Fibroblast of lung (primary cell): ENCODE results near the gene GABRR2. TPM values are rescaled to one million over a fixed set of nuclear protein-coding genes. Genes with fewer than 3 reads are reported as not detected.

ENCODE experiments used
- DNase-seq, 2 donors: peaks; one replicate each; pipeline versions ENCODE4 v3.0.0 to v3.0.0-alpha.2; 2010; ENCODE audit warnings: low read depth in 2 of 2
- H2AFZ ChIP-seq: 2 replicates; pipeline ENCODE4 v1.5.1; 2012; ENCODE audit warnings: low read length, control low read depth, inconsistent platforms
- H3K27ac ChIP-seq: 2 replicates; pipeline ENCODE4 v1.5.1; 2011; ENCODE audit warnings: low read length, control low read depth; ENCODE audit not compliant: insufficient read depth
- H3K27me3 ChIP-seq: 2 replicates; pipeline ENCODE4 v1.5.1; 2011; ENCODE audit warnings: mild to moderate bottlenecking, low read length; ENCODE audit not compliant: control insufficient read depth, insufficient read depth
- H3K36me3 ChIP-seq: 2 replicates; pipeline ENCODE4 v1.5.1; 2011; ENCODE audit warnings: low read length; ENCODE audit not compliant: control insufficient read depth, insufficient read depth
- H3K4me1 ChIP-seq: 2 replicates; pipeline ENCODE4 v1.5.1; 2011; ENCODE audit warnings: low read length; ENCODE audit not compliant: control insufficient read depth, insufficient read depth; ENCODE audit errors: extremely low read depth
- H3K4me2 ChIP-seq: 2 replicates; pipeline ENCODE4 v1.5.1; 2011; ENCODE audit warnings: low read length, control low read depth; ENCODE audit not compliant: insufficient read depth; ENCODE audit errors: extremely low read depth
- H3K4me3 ChIP-seq, 4 experiments: fragments of 200-600 bp in 1 of 4; sonication (generic) in 1 of 4; replicated peaks in 1 of 4; 2 replicates each; pipeline ENCODE4 v1.5.1; 2011 to 2016; ENCODE audit warnings: low read length in 4 of 4, low read depth in 3 of 4, mild to moderate bottlenecking in 3 of 4, control low read depth in 2 of 4, inconsistent platforms in 1 of 4, mixed read lengths in 1 of 4; ENCODE audit not compliant: insufficient read depth in 1 of 4; ENCODE audit errors: control extremely low read depth in 1 of 4
- H3K79me2 ChIP-seq: 2 replicates; pipeline ENCODE4 v1.5.1; 2012; ENCODE audit warnings: mild to moderate bottlenecking, low read length, inconsistent platforms; ENCODE audit not compliant: control insufficient read depth, insufficient read depth
- H3K9ac ChIP-seq: 2 replicates; pipeline ENCODE4 v1.5.1; 2011; ENCODE audit warnings: mild to moderate bottlenecking, low read length, control low read depth; ENCODE audit not compliant: insufficient read depth
- H3K9me3 ChIP-seq: 2 replicates; pipeline ENCODE4 v1.5.1; 2012; ENCODE audit warnings: low read depth, low read length; ENCODE audit not compliant: control insufficient read depth, insufficient read depth
- H4K20me1 ChIP-seq: 2 replicates; pipeline ENCODE4 v1.5.1; 2011; ENCODE audit warnings: low read length; ENCODE audit not compliant: control insufficient read depth, insufficient read depth; ENCODE audit errors: extremely low read depth
- CTCF ChIP-seq, 2 donors: IDR thresholded peaks in 1 of 2; conservative IDR thresholded peaks in 1 of 2; 1 replicate in 1 of 2; 2 replicates in 1 of 2; pipeline ENCODE4 v1.5.1; 2011 to 2012; ENCODE audit warnings: low read length in 2 of 2, control low read depth in 1 of 2, inconsistent platforms in 1 of 2, low read depth in 1 of 2, mild to moderate bottlenecking in 1 of 2
- EZH2 ChIP-seq: IDR thresholded peaks from 2 replicates; pipeline ENCODE4 v1.5.1; 2012; ENCODE audit warnings: low read length, control low read depth, mild to moderate bottlenecking; ENCODE audit errors: missing control alignments
- polyA plus RNA-seq, 2 donors: library from polyadenylated mRNA; depleted of rRNA in 1 of 2; stranded (reverse) in 1 of 2; unstranded in 1 of 2; fragments of >200 nt; gene quantifications; 2 replicates each; pipeline ENCODE4 v1.2.1, GENCODE V29; 2011 to 2012; ENCODE audit warnings: missing spikeins in 1 of 2
- total RNA-seq: library from RNA; depleted of rRNA; stranded (reverse); fragments of >200 nt; gene quantifications from 2 replicates; pipeline ENCODE4 v1.2.1, GENCODE V29; 2014

Gene GABRR2
- total and polyA plus RNA-seq, 2 donors (not counting 1 experiment from before 2014, with no cell fraction given), result 0.05 to 0.17 TPM

- H3K36me3 ChIP-seq, result no peaks in the 10 kb centered on the region
- H2AFZ ChIP-seq, result no peak overlapping the region
- H3K79me2 ChIP-seq, result no peaks in the 10 kb centered on the region
- no peaks in the 10 kb centered on the region for H3K27me3 ChIP-seq
- no peak overlapping the region for H3K4me3 ChIP-seq
- no peak for DNase-seq
- TF ChIP-seq CTCF (conservative IDR thresholded peaks at IDR 0.05 in 1 of 2, IDR thresholded peaks at IDR 0.05 in 1 of 2; ENCODE audit: low read depth in 1 of 2, low read length in 2 of 2), result no peak
- no peak for TF ChIP-seq EZH2
- H4K20me1 ChIP-seq, result no peaks in the 10 kb centered on the region
- no peak overlapping the region for H3K4me2 ChIP-seq
- H3K9ac ChIP-seq, result no peak overlapping the region
- no peaks in the 10 kb centered on the region for H3K9me3 ChIP-seq
- no peaks in the 10 kb centered on the region for H3K4me1 ChIP-seq
- H3K27ac ChIP-seq, result no peak overlapping the region
Measured at GRCh38 chr6:89251976-89252375, 63.1 kb downstream of the GABRR2 start.

GRCh38 chr6:89251170-89251569, 63.9 kb downstream of the GABRR2 start:
- Histone ChIP-seq H4K20me1 (no peaks in the 10 kb centered on the region), H3K36me3 (no peaks in the 10 kb centered on the region), H3K4me2 (no peak overlapping the region), H3K9me3 (no peaks in the 10 kb centered on the region), H3K4me1 (no peaks in the 10 kb centered on the region), H3K27me3 (no peaks in the 10 kb centered on the region), H2AFZ (no peak overlapping the region), H3K27ac (no peak overlapping the region), H3K9ac (no peak overlapping the region), H3K79me2 (no peaks in the 10 kb centered on the region), H3K4me3 (no peak overlapping the region)
- TF ChIP-seq CTCF (conservative IDR thresholded peaks at IDR 0.05 in 1 of 2, IDR thresholded peaks at IDR 0.05 in 1 of 2; ENCODE audit: low read depth in 1 of 2, low read length in 2 of 2), result no peak
- TF ChIP-seq EZH2, result no peak
- DNase-seq, result no peak

GRCh38 chr6:89250239-89250638, 64.9 kb downstream of the GABRR2 start:
- no peaks in the 10 kb centered on the region for H3K9me3 ChIP-seq
- no peak overlapping the region for H3K9ac ChIP-seq
- no peak overlapping the region for H3K4me2 ChIP-seq
- H3K79me2 ChIP-seq, result no peaks in the 10 kb centered on the region
- peaks cover 3% of the 10 kb centered on the region for H3K27me3 ChIP-seq
- TF ChIP-seq CTCF (conservative IDR thresholded peaks at IDR 0.05 in 1 of 2, IDR thresholded peaks at IDR 0.05 in 1 of 2; ENCODE audit: low read depth in 1 of 2, low read length in 2 of 2) (no peak), EZH2 (no peak)
- H2AFZ ChIP-seq, result no peak overlapping the region
- no peak overlapping the region for H3K27ac ChIP-seq
- H3K4me3 ChIP-seq, result no peak overlapping the region
- H3K36me3 ChIP-seq, result no peaks in the 10 kb centered on the region
- no peak for DNase-seq
- no peaks in the 10 kb centered on the region for H4K20me1 ChIP-seq
- no peaks in the 10 kb centered on the region for H3K4me1 ChIP-seq
